Fibroblast of pulmonary artery (primary cell): ENCODE data around the gene METTL9.
"Not testable (repeated sequence)": the region's sequence is repeated elsewhere in the genome, so short reads cannot be mapped to it uniquely, and the experiment has no call there.

Experiments used
- DNase-seq: peaks from one replicate; pipeline ENCODE4 v3.0.0-alpha.2; 2010; ENCODE audit warnings: low read depth
- H3K4me3 ChIP-seq: replicated peaks from 2 replicates; pipeline ENCODE4 v1.5.1; 2011; ENCODE audit warnings: low read depth, mild to moderate bottlenecking, control low read depth, low read length, moderate library complexity
- TF ChIP-seq, protein P1 (sequence below): IDR thresholded peaks from 2 replicates; pipeline ENCODE4 v1.5.1; 2011; ENCODE audit warnings: mild to moderate bottlenecking, control low read depth, low read length, inconsistent platforms; ENCODE audit errors: missing control alignments

The METTL9 gene

DNA sequence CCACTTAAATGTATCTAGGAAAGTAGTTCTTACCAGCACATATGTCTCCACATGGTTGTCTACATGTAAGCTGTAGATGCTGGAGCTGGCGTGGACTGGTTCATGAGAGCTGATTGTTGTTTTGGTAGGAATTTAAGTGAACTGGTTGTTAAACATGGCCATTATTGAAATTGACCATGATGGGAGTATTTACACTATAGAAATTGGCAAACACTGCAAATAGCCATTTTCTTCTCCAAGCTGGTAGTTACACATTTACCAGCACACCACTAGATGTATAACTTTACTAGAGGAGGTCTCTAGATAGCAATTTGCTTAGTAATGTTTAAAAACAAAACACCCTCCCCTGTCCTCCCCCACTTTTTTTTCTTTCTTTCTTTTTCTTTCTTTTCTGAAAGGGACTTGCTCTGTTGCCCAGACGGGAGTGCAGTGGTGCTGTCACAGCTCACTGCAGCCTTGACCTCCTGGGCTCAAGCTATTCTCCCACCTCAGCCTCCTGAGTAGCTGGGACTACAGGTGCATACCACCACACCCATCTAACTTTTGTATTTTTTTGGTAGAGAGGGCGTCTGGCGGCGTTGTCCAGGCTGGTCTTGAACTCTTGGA lies 28.8 kb downstream of the METTL9 start:
- H3K4me3 ChIP-seq = no peak overlapping the region
- TF ChIP-seq, protein P1, sequence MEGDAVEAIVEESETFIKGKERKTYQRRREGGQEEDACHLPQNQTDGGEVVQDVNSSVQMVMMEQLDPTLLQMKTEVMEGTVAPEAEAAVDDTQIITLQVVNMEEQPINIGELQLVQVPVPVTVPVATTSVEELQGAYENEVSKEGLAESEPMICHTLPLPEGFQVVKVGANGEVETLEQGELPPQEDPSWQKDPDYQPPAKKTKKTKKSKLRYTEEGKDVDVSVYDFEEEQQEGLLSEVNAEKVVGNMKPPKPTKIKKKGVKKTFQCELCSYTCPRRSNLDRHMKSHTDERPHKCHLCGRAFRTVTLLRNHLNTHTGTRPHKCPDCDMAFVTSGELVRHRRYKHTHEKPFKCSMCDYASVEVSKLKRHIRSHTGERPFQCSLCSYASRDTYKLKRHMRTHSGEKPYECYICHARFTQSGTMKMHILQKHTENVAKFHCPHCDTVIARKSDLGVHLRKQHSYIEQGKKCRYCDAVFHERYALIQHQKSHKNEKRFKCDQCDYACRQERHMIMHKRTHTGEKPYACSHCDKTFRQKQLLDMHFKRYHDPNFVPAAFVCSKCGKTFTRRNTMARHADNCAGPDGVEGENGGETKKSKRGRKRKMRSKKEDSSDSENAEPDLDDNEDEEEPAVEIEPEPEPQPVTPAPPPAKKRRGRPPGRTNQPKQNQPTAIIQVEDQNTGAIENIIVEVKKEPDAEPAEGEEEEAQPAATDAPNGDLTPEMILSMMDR = no peak
- no peak for DNase-seq

DNA sequence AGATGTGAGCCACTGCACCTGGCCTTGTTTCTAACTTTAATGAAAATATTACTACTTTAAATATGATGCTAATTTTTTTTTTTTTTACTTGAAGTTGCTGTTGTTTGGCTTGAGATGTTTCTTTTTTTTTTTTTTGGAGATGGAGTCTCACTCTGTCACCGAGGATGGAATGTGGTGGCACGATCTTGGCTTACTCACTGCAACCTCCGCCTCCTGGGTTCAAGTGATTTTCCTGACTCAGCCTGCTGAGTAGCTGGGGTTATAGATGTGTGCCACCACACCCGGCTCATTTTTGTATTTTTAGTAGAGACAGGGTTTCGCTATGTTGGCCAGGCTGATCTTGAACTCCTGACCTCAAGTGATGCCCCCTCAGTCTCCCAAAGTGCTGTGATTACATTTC lies 29.4 kb downstream of the METTL9 start:
- DNase-seq = no peak
- H3K4me3 ChIP-seq = no peak overlapping the region
- TF ChIP-seq, protein P1 = no peak

DNA sequence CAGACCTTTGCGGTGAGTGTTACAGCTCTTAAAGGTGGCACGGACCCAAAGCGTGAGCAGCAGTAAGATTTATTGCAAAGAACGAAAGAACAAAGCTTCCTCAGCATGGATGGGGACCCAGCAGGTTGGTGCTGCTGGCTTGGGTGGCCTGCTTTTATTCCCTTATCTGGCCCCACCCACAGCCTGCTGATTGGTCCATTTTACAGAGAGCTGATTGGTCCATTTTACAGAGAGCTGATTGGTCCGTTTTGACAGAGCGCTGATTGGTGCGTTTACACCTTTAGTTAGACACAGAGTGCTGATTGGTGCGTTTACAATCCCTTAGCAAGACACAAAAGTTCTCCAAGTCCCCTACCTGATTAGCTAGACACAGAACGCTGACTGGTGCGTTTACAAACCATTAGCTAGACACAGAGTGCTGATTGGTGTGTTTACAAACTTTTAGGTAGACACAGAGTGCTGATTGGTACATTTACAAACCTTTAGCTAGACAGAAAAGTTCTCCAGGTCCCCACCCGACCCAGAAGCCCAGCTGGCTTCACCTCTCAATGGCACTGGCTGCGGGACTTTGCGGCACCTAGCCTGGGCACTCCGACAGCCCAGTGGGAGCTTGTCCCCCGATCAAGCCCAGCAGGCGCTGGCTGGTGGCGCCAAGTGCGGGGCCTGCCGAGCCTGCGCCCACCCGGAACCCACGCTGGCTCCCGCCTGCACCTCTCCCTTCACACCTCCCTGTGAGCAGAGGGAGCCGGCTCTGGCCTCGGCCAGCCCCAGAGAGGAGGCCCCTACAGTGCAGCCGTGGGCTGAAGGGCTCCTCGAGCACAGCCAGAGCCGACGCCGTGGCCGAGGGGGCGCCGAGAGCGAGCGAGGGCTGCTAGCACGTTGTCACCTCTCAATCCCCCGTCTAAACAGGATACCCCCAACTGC lies 30.5 kb downstream of the METTL9 start:
- not testable (repeated sequence) for H3K4me3 ChIP-seq, DNase-seq

DNA sequence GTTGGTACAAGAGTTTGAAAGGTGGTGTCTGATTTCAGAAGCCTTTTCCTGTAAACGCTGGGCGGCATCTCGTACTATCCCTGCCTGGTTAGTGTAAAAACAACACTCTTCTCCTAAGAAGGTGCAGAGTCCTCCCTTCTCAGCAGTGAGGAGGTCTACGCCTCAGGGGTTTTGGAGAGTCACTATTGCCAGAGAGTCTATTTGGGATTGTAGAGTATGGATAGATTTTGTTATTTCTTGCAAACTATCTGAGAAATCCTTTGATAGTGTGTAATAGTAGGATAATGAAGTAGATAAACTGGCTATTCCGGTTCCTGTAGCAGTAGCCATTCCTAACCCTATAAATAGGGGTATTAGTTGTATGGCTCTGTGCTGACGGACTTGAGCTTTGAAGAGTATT lies 31.5 kb downstream of the METTL9 start:
- not testable (repeated sequence) for H3K4me3 ChIP-seq, DNase-seq

DNA sequence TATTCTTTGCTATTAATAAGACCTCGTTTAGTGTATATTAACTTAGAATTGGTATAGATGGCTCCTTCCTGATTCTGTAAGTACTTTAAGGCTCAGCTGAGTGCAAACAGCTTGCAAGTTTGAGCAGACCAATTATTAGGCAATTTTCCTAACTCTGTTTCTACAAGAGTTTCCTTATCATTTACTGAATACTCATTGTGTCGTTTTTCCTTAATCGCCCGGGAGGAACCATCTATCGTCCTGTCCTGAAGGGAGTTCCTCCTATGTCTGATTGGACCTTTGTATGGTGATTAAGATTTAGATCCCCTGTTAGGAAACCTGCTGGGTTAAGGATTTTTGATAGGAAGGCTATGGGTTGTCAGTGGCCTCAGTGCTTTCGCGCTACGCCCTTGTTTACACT lies 32.0 kb downstream of the METTL9 start:
- not testable (repeated sequence) for H3K4me3 ChIP-seq, DNase-seq

DNA sequence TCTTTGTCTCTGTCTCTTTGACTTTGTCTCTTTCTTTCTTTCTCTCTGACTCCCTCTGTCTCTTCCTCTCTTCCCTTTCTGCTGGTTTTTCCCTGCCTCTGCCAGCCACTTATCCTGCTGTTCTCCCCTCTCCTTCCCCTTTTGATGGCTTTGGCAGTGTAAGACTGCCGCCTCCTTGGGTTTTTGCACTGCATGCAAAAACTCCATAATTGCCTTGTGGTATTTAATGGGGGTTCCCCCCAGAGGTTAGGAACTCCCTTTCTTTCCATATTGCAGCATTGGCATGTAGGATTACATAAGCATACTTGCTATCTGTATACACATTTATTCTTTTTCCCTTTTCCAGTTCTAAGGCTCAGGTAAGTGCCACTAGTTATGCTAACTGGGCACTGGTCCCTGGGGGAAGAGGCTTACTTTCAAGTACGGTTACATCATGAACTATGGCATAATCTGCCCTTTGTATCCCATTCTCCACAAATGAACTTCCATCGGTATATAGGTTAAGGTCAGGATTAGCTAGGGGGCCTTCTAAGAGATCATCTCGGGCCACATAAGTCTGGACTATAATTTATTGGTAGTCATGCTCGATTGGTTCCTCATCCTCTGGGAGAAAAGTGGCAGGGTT lies 32.7 kb downstream of the METTL9 start:
- not testable (repeated sequence) for H3K4me3 ChIP-seq, DNase-seq

DNA sequence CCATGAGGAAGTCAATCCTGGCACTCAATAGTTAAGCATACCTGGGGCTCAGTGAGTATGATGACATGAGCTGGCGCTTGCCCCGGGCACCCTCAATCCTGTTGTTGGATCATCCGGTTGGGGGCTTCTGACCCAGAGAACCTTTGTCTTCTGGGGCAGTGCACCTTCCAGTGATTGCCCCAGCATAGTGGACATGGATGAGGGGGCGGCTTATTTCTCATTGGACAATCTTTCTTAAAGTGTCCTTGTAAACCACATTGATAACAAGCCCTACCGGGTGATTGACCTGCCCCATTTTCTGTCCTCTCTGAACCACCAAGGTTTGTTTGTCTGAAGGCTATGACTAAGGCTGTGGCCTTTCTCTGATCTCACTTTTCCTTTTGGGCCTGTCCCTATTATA lies 34.8 kb downstream of the METTL9 start:
- TF ChIP-seq, protein P1 = no peak
- DNase-seq = no peak
- no peak overlapping the region for H3K4me3 ChIP-seq

DNA sequence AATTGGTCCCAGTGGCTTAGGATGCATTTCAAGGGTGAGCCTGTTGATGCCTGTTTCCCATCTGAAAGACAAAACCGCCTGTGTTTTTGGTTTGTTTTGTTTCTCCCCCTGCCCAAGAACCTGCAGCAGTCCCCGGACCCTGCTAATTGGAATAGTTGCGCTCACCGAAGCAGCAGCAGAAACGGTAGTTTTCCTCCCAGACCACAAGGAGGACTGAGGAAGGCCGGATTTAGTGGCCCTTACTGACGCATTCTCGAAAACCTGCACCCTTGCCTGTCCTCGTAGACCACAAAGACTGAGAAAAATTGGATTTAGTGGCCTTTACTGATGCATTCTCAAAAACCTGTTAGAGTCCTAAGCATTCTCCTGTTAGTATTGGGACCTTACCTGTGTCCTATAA lies 36.3 kb downstream of the METTL9 start:
- not testable (repeated sequence) for H3K4me3 ChIP-seq, DNase-seq

DNA sequence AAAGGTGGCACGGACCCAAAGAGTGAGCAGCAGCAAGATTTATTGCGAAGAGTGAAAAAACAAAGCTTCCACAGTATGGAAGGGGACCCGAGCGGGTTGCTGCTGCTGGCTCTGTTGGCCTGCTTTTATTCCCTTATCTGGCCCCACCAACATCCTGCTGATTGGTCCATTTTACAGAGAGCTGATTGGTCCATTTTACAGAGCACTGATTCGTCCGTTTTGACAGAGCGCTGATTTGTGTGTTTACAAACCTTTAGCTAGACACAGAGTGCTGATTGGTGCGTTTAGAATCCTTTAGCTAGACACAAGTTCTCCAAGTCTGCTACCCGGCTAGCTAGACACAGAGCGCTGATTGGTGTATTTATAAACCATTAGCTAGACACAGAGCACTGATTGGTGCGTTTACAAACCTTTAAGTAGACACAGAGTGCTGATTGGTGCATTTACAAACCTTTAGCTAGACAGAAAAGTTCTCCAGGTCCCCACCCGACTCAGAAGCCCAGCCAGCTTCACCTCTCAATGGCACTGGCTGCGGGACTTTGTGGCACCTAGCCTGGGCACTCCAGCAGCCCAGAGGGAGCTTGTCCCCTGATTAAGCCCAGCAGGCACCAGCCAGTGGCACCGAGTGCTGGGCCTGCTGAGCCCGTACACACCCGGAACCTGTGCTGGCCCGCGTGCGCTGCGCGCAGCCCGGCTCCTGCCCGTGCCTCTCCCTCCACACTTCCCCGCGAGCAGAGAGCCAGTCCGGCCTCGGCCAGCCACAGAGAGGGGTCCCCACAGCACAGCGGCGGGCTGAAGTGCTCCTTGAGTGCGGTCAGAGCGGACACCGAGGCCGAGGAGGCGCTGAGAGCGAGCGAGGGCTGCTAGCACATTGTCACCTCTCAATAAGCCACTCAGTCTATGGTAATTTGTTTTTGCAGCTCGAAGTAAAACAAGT lies 37.9 kb downstream of the METTL9 start:
- no peak overlapping the region for H3K4me3 ChIP-seq
- DNase-seq = no peak
- TF ChIP-seq, protein P1 = no peak
